Measurements from ENCODE around the gene TMIGD1.

TMIGD1 gene

GRCh38 chr17:30349252-30349651 is 15.4 kb upstream of the TMIGD1 start:
- Histone ChIP-seq H3K4ac (ENCODE audit: low read depth in 1 of 2, low read length in 2 of 2) (no peak overlapping the region), H2AK5ac (ENCODE audit: low read length, severe bottlenecking) (no peak overlapping the region), H2BK15ac (ENCODE audit: low read depth, poor library complexity, severe bottlenecking) (no peak overlapping the region), H3K18ac (ENCODE audit: low read depth in 1 of 2, low read length in 2 of 2) (no peak overlapping the region), H3K4me3 (ENCODE audit: insufficient read depth in 1 of 2, low read depth in 1 of 2, low read length in 2 of 2) (no peak overlapping the region), H2BK120ac (ENCODE audit: low read depth, low read length) (no peak overlapping the region), H2AFZ (ENCODE audit: low read depth, low read length) (no peak overlapping the region), H2BK12ac (ENCODE audit: low read length in 2 of 2) (no peak overlapping the region), H3K4me2 (ENCODE audit: low read length, poor library complexity, severe bottlenecking) (no peak overlapping the region), H3K9ac (ENCODE audit: low read length) (no peak overlapping the region), H3K27ac (ENCODE audit: low read length, poor library complexity, severe bottlenecking) (no peak overlapping the region), H3K4me1 (ENCODE audit: control insufficient read depth, insufficient read depth, low read depth, low read length) (peaks cover 7% of the 10 kb centered on the region), H4K8ac (ENCODE audit: low read length) (no peak overlapping the region), H4K91ac (ENCODE audit: low read length) (no peak overlapping the region), H3K9me3 (ENCODE audit: control insufficient read depth, low read length) (peaks cover 2% of the 10 kb centered on the region), H3K14ac (ENCODE audit: low read length in 2 of 2) (no peak overlapping the region), H3K23ac (ENCODE audit: low read length in 2 of 2) (no peak overlapping the region), H3K27me3 (ENCODE audit: control insufficient read depth in 1 of 2, insufficient read depth in 1 of 2, low read length in 2 of 2) (no peaks in the 10 kb centered on the region), H3K79me1 (replicated peaks; ENCODE audit: low read length, poor library complexity, severe bottlenecking) (no peaks in the 10 kb centered on the region), H2BK5ac (ENCODE audit: low read depth, low read length, poor library complexity, severe bottlenecking) (no peak overlapping the region), H3K36me3 (ENCODE audit: control insufficient read depth in 1 of 2, insufficient read depth in 2 of 2, low read depth in 1 of 2, low read length in 2 of 2) (no peaks in the 10 kb centered on the region)
- WGBS: 92% methylated on average over 1 of the region's 1 CpG
- DNase-seq: no peak

DNA sequence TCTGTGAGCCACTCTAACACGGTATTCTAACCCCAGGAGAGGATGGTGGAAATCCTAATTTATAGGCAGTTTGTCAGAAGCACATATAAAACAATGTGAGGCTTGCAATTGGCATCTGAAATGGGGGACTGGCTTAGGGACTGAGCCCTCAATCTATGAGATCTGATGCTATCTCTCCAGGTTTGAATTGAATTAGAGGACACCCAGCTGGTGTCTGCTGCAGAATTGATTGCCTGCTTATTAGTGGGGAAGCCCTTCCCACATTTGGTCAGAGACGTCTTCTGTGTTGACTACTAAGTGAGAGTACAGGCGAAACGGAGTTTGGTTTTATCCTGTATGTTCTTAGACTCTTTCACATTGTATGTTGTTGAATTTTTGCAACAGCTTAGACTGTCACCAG is 13.6 kb upstream of the TMIGD1 start:
- no peak overlapping the region for H3K4me3 ChIP-seq (ENCODE audit: insufficient read depth in 1 of 2, low read depth in 1 of 2, low read length in 2 of 2)
- WGBS: 87% methylated on average over 3 of the region's 4 CpGs

DNA sequence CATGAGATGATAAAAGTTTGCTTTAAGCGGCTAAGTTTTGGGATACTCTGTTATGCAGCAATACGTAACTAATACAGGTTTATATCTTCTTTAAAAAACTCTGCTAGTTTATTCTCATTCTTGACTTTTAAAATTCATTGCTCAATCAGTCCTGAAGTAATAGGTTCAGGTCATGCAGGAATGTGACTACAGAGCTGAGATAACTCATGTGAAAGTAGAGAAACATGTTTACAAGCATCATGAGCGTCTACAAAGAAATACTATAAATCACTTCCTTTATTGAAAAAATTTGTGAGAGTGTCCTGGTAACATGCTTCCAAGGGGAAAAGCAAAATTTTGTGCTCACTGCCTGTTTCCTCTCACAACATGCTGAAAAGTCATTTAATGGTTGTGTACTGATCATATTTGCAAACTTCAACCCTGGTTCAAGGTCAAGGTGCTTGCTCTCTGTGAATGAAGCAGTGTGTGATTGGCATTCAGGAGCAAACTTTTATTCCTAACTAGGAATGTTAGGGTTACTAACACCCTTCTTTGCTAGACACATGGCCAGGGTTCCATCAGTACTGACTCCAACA is 12.5 kb upstream of the TMIGD1 start:
- 100% methylated on average over 1 of the region's 3 CpGs for WGBS
- no peak for DNase-seq
- no peak overlapping the region for H2BK120ac ChIP-seq (ENCODE audit: low read depth, low read length)
- no peak overlapping the region for H3K4me3 ChIP-seq (ENCODE audit: insufficient read depth in 1 of 2, low read depth in 1 of 2, low read length in 2 of 2)
- H3K18ac ChIP-seq (ENCODE audit: low read depth in 1 of 2, low read length in 2 of 2): no peak overlapping the region
- H2BK5ac ChIP-seq (ENCODE audit: low read depth, low read length, poor library complexity, severe bottlenecking): no peak overlapping the region
- H3K9ac ChIP-seq (ENCODE audit: low read length): no peak overlapping the region
- peaks cover 8% of the 10 kb centered on the region for H3K4me1 ChIP-seq (ENCODE audit: control insufficient read depth, insufficient read depth, low read depth, low read length)
- no peak overlapping the region for H3K4ac ChIP-seq (ENCODE audit: low read depth in 1 of 2, low read length in 2 of 2)
- no peak overlapping the region for H2AFZ ChIP-seq (ENCODE audit: low read depth, low read length)
- H3K79me1 ChIP-seq (replicated peaks; ENCODE audit: low read length, poor library complexity, severe bottlenecking): no peaks in the 10 kb centered on the region
- H3K4me2 ChIP-seq (ENCODE audit: low read length, poor library complexity, severe bottlenecking): no peak overlapping the region
- H2BK15ac ChIP-seq (ENCODE audit: low read depth, poor library complexity, severe bottlenecking): no peak overlapping the region
- H3K36me3 ChIP-seq (ENCODE audit: control insufficient read depth in 1 of 2, insufficient read depth in 2 of 2, low read depth in 1 of 2, low read length in 2 of 2): no peaks in the 10 kb centered on the region
- no peak overlapping the region for H3K27ac ChIP-seq (ENCODE audit: low read length, poor library complexity, severe bottlenecking)
- no peak overlapping the region for H4K8ac ChIP-seq (ENCODE audit: low read length)
- no peak overlapping the region for H3K23ac ChIP-seq (ENCODE audit: low read length in 2 of 2)
- no peak overlapping the region for H2BK12ac ChIP-seq (ENCODE audit: low read length in 2 of 2)
- H4K91ac ChIP-seq (ENCODE audit: low read length): no peak overlapping the region
- H3K14ac ChIP-seq (ENCODE audit: low read length in 2 of 2): no peak overlapping the region
- H3K27me3 ChIP-seq (ENCODE audit: control insufficient read depth in 1 of 2, insufficient read depth in 1 of 2, low read length in 2 of 2): no peaks in the 10 kb centered on the region
- no peak overlapping the region for H2AK5ac ChIP-seq (ENCODE audit: low read length, severe bottlenecking)
- no peaks in the 10 kb centered on the region for H3K9me3 ChIP-seq (ENCODE audit: control insufficient read depth, low read length)

More for the DNA sequence above, 13.6 kb upstream of the TMIGD1 start:
- Histone ChIP-seq H4K91ac (ENCODE audit: low read length) (no peak overlapping the region), H3K18ac (ENCODE audit: low read depth in 1 of 2, low read length in 2 of 2) (no peak overlapping the region), H3K9me3 (ENCODE audit: control insufficient read depth, low read length) (no peaks in the 10 kb centered on the region), H3K4ac (ENCODE audit: low read depth in 1 of 2, low read length in 2 of 2) (no peak overlapping the region), H3K27me3 (ENCODE audit: control insufficient read depth in 1 of 2, insufficient read depth in 1 of 2, low read length in 2 of 2) (no peaks in the 10 kb centered on the region), H3K36me3 (ENCODE audit: control insufficient read depth in 1 of 2, insufficient read depth in 2 of 2, low read depth in 1 of 2, low read length in 2 of 2) (no peaks in the 10 kb centered on the region), H3K23ac (ENCODE audit: low read length in 2 of 2) (no peak overlapping the region), H2BK12ac (ENCODE audit: low read length in 2 of 2) (no peak overlapping the region), H3K4me2 (ENCODE audit: low read length, poor library complexity, severe bottlenecking) (no peak overlapping the region), H3K4me1 (ENCODE audit: control insufficient read depth, insufficient read depth, low read depth, low read length) (peaks cover 11% of the 10 kb centered on the region), H2BK120ac (ENCODE audit: low read depth, low read length) (no peak overlapping the region), H2BK15ac (ENCODE audit: low read depth, poor library complexity, severe bottlenecking) (no peak overlapping the region), H2AK5ac (ENCODE audit: low read length, severe bottlenecking) (no peak overlapping the region), H4K8ac (ENCODE audit: low read length) (no peak overlapping the region), H2BK5ac (ENCODE audit: low read depth, low read length, poor library complexity, severe bottlenecking) (no peak overlapping the region), H3K27ac (ENCODE audit: low read length, poor library complexity, severe bottlenecking) (no peak overlapping the region), H3K9ac (ENCODE audit: low read length) (no peak overlapping the region), H3K79me1 (replicated peaks; ENCODE audit: low read length, poor library complexity, severe bottlenecking) (no peaks in the 10 kb centered on the region), H3K14ac (ENCODE audit: low read length in 2 of 2) (no peak overlapping the region), H2AFZ (ENCODE audit: low read depth, low read length) (no peak overlapping the region)
- DNase-seq: no peak

DNA sequence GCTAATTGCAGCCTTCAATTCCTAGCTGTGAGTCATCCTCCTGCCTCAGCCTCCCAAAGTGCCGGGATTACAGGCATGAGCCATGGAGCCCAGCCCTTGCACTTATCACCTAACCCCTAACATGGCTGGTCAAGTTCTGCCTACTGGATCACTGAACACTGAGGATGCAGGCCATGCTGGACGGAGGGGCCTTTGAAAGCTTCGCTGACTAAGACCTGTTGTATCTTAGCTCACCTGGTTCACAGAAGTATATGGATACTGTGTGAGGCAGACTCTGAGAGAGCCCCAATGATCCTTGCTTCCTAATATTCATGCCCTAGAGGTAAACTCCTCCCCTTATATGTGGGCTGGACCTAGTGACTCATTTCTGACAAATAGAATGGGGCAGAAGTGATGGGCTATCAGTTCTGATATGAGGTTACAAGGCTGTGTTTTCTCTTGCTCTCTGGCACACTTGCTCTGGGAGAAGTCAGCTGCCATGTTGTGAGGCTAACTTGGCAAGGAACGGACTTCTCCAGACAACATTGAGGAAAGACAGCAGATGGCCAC is 11.7 kb upstream of the TMIGD1 start:
- no peaks in the 10 kb centered on the region for H3K36me3 ChIP-seq (ENCODE audit: control insufficient read depth in 1 of 2, insufficient read depth in 2 of 2, low read depth in 1 of 2, low read length in 2 of 2)
- H3K9ac ChIP-seq (ENCODE audit: low read length): no peak overlapping the region
- H2AFZ ChIP-seq (ENCODE audit: low read depth, low read length): no peak overlapping the region
- no peak overlapping the region for H2BK15ac ChIP-seq (ENCODE audit: low read depth, poor library complexity, severe bottlenecking)
- no peak overlapping the region for H4K8ac ChIP-seq (ENCODE audit: low read length)
- no peak overlapping the region for H3K27ac ChIP-seq (ENCODE audit: low read length, poor library complexity, severe bottlenecking)
- 94% methylated on average over 4 of the region's 4 CpGs for WGBS
- H3K4me1 ChIP-seq (ENCODE audit: control insufficient read depth, insufficient read depth, low read depth, low read length): peaks cover 8% of the 10 kb centered on the region
- no peak overlapping the region for H2BK5ac ChIP-seq (ENCODE audit: low read depth, low read length, poor library complexity, severe bottlenecking)
- no peak overlapping the region for H4K91ac ChIP-seq (ENCODE audit: low read length)
- no peak overlapping the region for H3K4me3 ChIP-seq (ENCODE audit: insufficient read depth in 1 of 2, low read depth in 1 of 2, low read length in 2 of 2)
- no peaks in the 10 kb centered on the region for H3K9me3 ChIP-seq (ENCODE audit: control insufficient read depth, low read length)
- peak overlapping the region in 1 of 2 experiments; percentile 49 for H2BK12ac ChIP-seq (ENCODE audit: low read length in 2 of 2)
- no peak overlapping the region for H3K23ac ChIP-seq (ENCODE audit: low read length in 2 of 2)
- H3K18ac ChIP-seq (ENCODE audit: low read depth in 1 of 2, low read length in 2 of 2): no peak overlapping the region
- no peak overlapping the region for H2AK5ac ChIP-seq (ENCODE audit: low read length, severe bottlenecking)
- no peaks in the 10 kb centered on the region for H3K27me3 ChIP-seq (ENCODE audit: control insufficient read depth in 1 of 2, insufficient read depth in 1 of 2, low read length in 2 of 2)
- no peak for DNase-seq
- no peak overlapping the region for H2BK120ac ChIP-seq (ENCODE audit: low read depth, low read length)
- no peak overlapping the region for H3K14ac ChIP-seq (ENCODE audit: low read length in 2 of 2)
- no peak overlapping the region for H3K4me2 ChIP-seq (ENCODE audit: low read length, poor library complexity, severe bottlenecking)
- H3K79me1 ChIP-seq (replicated peaks; ENCODE audit: low read length, poor library complexity, severe bottlenecking): no peaks in the 10 kb centered on the region
- no peak overlapping the region for H3K4ac ChIP-seq (ENCODE audit: low read depth in 1 of 2, low read length in 2 of 2)

All from mesenchymal stem cell (in vitro differentiated cells and primary cell).